Measurements from ENCODE around the gene WFIKKN1.

WFIKKN1 gene

DNA sequence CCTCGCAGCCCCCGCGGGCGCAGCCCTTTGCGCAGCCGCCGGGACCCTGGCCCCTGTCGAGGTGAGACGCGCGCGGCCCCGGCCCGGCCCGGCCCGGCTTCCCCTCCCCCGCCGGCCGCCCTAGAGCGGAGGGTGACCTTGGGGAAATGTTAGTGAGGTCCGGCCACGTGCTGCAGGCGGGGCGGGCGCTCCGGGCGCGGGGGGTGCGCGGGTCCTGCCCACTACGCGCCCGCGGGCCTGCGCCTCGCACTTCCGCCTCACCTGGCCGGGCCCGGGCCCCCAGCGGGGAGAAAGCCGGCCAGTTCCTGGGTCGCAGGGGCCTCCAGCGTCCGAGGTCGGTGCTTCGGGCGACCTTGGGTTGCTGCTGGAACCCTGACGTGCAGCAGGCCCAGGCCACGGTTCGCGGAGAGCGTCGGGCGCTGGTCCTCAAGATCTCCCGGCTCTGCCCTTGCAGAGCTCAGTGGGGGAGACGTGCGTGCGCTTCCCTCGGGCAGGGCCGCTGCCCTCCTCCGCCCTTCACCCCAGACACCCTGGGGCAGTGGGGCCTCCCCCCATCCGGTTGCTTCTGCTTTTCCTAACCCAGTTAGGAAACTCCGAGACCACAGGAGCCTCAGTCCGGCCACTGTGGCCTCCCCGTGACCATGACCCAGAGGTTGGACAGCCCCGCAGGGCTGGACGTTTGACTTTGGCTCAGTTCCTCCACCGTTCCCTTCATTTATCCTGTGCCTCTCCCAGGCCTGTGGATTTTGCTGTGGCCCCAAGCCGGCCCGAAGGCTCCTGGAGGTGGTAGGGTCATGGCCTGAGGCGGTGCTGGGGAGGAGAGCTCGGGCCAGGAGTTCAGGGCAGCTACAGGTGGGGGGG lies 11.6 kb downstream of the WFIKKN1 start:
- H3K36me3 ChIP-seq (ENCODE audit: control insufficient read depth in 2 of 2, insufficient read depth in 1 of 2, low read length in 2 of 2) = peaks cover 0 to 7% of the 10 kb centered on the region in 2 experiments; a peak in 2 of 3 replicates
- peak overlapping the region; percentile 52 for H3K4me3 ChIP-seq (ENCODE audit: low read depth, low read length)
- H3K4me1 ChIP-seq (ENCODE audit: control insufficient read depth, insufficient read depth, low read length) = peaks cover 6% of the 10 kb centered on the region; the same call in 1 of the 2 replicates
- ChIA-PET CTCF (no interaction called here), POLR2A (interaction anchor here (0.6 kb wide), 1 partner anchor 1175 kb away, joined by 3 read pairs; no protein-coding TSS in a partner anchor)
- no peaks in the 10 kb centered on the region for H3K9me3 ChIP-seq (ENCODE audit: control insufficient read depth, insufficient read depth, low read depth, low read length)
- H3K27ac ChIP-seq (ENCODE audit: extremely low read depth, low read depth, low read length) = peak overlapping the region; percentile 66; the same call in 1 of the 2 replicates
- TF ChIP-seq ZBTB20 (tag by site-specific recombination; IDR thresholded peaks at IDR 0.05) (peak; percentile 65; the same call in 1 of the 2 replicates), ZBTB26 (tag by site-specific recombination; optimal IDR thresholded peaks at IDR 0.05) (peak; percentile 74), ZNF398 (tag by site-specific recombination; IDR thresholded peaks at IDR 0.05) (no peak), SCRT2 (tag by site-specific recombination; IDR thresholded peaks at IDR 0.05) (peak; percentile 97), ZNF600 (tag by site-specific recombination; IDR thresholded peaks at IDR 0.05) (no peak; the same call in 1 of the 2 replicates), GLIS1 (tag by site-specific recombination; IDR thresholded peaks at IDR 0.05) (peak; percentile 79), GLIS2 (tag by site-specific recombination; IDR thresholded peaks at IDR 0.05) (peak; percentile 71), ZBTB8A (tag by site-specific recombination; IDR thresholded peaks at IDR 0.05) (peak; percentile 78), ZNF76 (tag by site-specific recombination; IDR thresholded peaks at IDR 0.05; ENCODE audit: borderline replicate concordance, low read depth) (no peak; the same call in 1 of the 2 replicates), ZSCAN18 (tag by site-specific recombination; IDR thresholded peaks at IDR 0.05) (no peak), ZNF747 (tag by site-specific recombination; IDR thresholded peaks at IDR 0.05) (no peak), RBAK (tag by site-specific recombination; IDR thresholded peaks at IDR 0.05) (no peak), SP2 (tag by site-specific recombination; IDR thresholded peaks at IDR 0.05) (peak; percentile 15; the same call in 1 of the 2 replicates), ZIC2 (tag by site-specific recombination; IDR thresholded peaks at IDR 0.05) (peak; percentile 69), ZNF548 (tag by site-specific recombination; IDR thresholded peaks at IDR 0.05) (no peak), ZNF292 (tag by site-specific recombination; IDR thresholded peaks at IDR 0.05; ENCODE audit: borderline replicate concordance, low read depth) (no peak), ZNF660 (tag by site-specific recombination; IDR thresholded peaks at IDR 0.05) (no peak)
- TF ChIP-seq, protein P1, sequence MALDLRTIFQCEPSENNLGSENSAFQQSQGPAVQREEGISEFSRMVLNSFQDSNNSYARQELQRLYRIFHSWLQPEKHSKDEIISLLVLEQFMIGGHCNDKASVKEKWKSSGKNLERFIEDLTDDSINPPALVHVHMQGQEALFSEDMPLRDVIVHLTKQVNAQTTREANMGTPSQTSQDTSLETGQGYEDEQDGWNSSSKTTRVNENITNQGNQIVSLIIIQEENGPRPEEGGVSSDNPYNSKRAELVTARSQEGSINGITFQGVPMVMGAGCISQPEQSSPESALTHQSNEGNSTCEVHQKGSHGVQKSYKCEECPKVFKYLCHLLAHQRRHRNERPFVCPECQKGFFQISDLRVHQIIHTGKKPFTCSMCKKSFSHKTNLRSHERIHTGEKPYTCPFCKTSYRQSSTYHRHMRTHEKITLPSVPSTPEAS (tag by site-specific recombination; IDR thresholded peaks at IDR 0.05) = no peak
- TF ChIP-seq, protein P2, sequence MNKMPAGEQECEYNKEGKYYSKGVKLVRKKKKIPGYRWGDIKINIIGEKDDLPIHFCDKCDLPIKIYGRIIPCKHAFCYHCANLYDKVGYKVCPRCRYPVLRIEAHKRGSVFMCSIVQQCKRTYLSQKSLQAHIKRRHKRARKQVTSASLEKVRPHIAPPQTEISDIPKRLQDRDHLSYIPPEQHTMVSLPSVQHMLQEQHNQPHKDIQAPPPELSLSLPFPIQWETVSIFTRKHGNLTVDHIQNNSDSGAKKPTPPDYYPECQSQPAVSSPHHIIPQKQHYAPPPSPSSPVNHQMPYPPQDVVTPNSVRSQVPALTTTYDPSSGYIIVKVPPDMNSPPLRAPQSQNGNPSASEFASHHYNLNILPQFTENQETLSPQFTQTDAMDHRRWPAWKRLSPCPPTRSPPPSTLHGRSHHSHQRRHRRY (tag by site-specific recombination; IDR thresholded peaks at IDR 0.05) = no peak
- TF ChIP-seq, protein P3, sequence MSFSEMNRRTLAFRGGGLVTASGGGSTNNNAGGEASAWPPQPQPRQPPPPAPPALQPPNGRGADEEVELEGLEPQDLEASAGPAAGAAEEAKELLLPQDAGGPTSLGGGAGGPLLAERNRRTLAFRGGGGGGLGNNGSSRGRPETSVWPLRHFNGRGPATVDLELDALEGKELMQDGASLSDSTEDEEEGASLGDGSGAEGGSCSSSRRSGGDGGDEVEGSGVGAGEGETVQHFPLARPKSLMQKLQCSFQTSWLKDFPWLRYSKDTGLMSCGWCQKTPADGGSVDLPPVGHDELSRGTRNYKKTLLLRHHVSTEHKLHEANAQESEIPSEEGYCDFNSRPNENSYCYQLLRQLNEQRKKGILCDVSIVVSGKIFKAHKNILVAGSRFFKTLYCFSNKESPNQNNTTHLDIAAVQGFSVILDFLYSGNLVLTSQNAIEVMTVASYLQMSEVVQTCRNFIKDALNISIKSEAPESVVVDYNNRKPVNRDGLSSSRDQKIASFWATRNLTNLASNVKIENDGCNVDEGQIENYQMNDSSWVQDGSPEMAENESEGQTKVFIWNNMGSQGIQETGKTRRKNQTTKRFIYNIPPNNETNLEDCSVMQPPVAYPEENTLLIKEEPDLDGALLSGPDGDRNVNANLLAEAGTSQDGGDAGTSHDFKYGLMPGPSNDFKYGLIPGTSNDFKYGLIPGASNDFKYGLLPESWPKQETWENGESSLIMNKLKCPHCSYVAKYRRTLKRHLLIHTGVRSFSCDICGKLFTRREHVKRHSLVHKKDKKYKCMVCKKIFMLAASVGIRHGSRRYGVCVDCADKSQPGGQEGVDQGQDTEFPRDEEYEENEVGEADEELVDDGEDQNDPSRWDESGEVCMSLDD (tag by site-specific recombination; IDR thresholded peaks at IDR 0.05) = no peak
- TF ChIP-seq, protein P4, sequence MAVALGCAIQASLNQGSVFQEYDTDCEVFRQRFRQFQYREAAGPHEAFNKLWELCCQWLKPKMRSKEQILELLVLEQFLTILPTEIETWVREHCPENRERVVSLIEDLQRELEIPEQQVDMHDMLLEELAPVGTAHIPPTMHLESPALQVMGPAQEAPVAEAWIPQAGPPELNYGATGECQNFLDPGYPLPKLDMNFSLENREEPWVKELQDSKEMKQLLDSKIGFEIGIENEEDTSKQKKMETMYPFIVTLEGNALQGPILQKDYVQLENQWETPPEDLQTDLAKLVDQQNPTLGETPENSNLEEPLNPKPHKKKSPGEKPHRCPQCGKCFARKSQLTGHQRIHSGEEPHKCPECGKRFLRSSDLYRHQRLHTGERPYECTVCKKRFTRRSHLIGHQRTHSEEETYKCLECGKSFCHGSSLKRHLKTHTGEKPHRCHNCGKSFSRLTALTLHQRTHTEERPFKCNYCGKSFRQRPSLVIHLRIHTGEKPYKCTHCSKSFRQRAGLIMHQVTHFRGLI (tag by site-specific recombination; IDR thresholded peaks at IDR 0.05) = no peak
- TF ChIP-seq, protein P5, sequence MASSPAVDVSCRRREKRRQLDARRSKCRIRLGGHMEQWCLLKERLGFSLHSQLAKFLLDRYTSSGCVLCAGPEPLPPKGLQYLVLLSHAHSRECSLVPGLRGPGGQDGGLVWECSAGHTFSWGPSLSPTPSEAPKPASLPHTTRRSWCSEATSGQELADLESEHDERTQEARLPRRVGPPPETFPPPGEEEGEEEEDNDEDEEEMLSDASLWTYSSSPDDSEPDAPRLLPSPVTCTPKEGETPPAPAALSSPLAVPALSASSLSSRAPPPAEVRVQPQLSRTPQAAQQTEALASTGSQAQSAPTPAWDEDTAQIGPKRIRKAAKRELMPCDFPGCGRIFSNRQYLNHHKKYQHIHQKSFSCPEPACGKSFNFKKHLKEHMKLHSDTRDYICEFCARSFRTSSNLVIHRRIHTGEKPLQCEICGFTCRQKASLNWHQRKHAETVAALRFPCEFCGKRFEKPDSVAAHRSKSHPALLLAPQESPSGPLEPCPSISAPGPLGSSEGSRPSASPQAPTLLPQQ (tag by site-specific recombination; IDR thresholded peaks at IDR 0.05) = no peak

All from HEK293 (cell line).